ENCODE results near the gene MYZAP. TPM values are rescaled to one million over a fixed set of nuclear protein-coding genes. Genes with fewer than 3 reads are reported as not detected.

Gene MYZAP
- total RNA-seq, 1 experiment from 2014 or later = 0.68 TPM

GRCh38 chr15:57649138-57649537, 57.4 kb downstream of the MYZAP start:
- Mint-ChIP-seq H3K4me3 (no peak overlapping the region), H3K27ac (no peak overlapping the region), H3K4me1 (no peaks in the 10 kb centered on the region), H3K9me3 (no peaks in the 10 kb centered on the region), H3K36me3 (no peaks in the 10 kb centered on the region), H3K27me3 (ENCODE audit: low read depth) (peaks cover 10% of the 10 kb centered on the region; the same call in 1 of the 2 replicates)
- ATAC-seq = no peak
- no peak for DNase-seq (ENCODE audit: low spot score)
- ChIA-PET POLR2A (no interaction called here), CTCF (no interaction called here)
- no peak for TF ChIP-seq SP1 (CRISPR knock-in tag; conservative IDR thresholded peaks at IDR 0.05)
- TF ChIP-seq STAT6 (CRISPR knock-in tag; conservative IDR thresholded peaks at IDR 0.05; ENCODE audit: low read depth) = no peak
- no peak for TF ChIP-seq GRHL2 (CRISPR knock-in tag; IDR thresholded peaks at IDR 0.05; ENCODE audit: insufficient replicate concordance, severe bottlenecking)

GRCh38 chr15:57651445-57651844, 59.7 kb downstream of the MYZAP start:
- Mint-ChIP-seq H3K4me1 (no peaks in the 10 kb centered on the region), H3K9me3 (no peaks in the 10 kb centered on the region), H3K27me3 (ENCODE audit: low read depth) (peaks cover 4% of the 10 kb centered on the region; the same call in 1 of the 2 replicates), H3K27ac (no peak overlapping the region), H3K36me3 (no peaks in the 10 kb centered on the region), H3K4me3 (no peak overlapping the region)
- ATAC-seq (no peak), DNase-seq (ENCODE audit: low spot score) (no peak)
- ChIA-PET CTCF (no interaction called here), POLR2A (no interaction called here)
- TF ChIP-seq ELF4 (CRISPR knock-in tag; IDR thresholded peaks at IDR 0.05; ENCODE audit: low read depth) (no peak), USF1 (CRISPR knock-in tag; IDR thresholded peaks at IDR 0.05) (no peak), PREB (CRISPR knock-in tag; IDR thresholded peaks at IDR 0.05; ENCODE audit: borderline replicate concordance) (no peak), FOXP1 (CRISPR knock-in tag; IDR thresholded peaks at IDR 0.05; ENCODE audit: borderline replicate concordance) (no peak), CREM (CRISPR knock-in tag; IDR thresholded peaks at IDR 0.05) (no peak), USF2 (CRISPR knock-in tag; IDR thresholded peaks at IDR 0.05) (no peak), MAX (CRISPR knock-in tag; IDR thresholded peaks at IDR 0.05) (no peak), IRF2 (CRISPR knock-in tag; IDR thresholded peaks at IDR 0.05; ENCODE audit: borderline replicate concordance, low read depth) (no peak), TP53 (CRISPR knock-in tag; IDR thresholded peaks at IDR 0.05) (no peak), TEAD4 (CRISPR knock-in tag; IDR thresholded peaks at IDR 0.05) (no peak), TCF7 (CRISPR knock-in tag; IDR thresholded peaks at IDR 0.05; ENCODE audit: low read depth) (no peak), ETV6 (CRISPR knock-in tag; IDR thresholded peaks at IDR 0.05) (no peak)

- Mint-ChIP-seq H3K9me3 (no peaks in the 10 kb centered on the region), H3K36me3 (no peaks in the 10 kb centered on the region), H3K27me3 (ENCODE audit: low read depth) (peaks cover 2% of the 10 kb centered on the region; the same call in 1 of the 2 replicates), H3K27ac (no peak overlapping the region), H3K4me3 (no peak overlapping the region), H3K4me1 (no peaks in the 10 kb centered on the region)
- no peak for ATAC-seq
- ChIA-PET CTCF (interaction anchor here (2.2 kb wide), 1 partner anchor 11 kb away, joined by 7 read pairs; no protein-coding TSS in a partner anchor), POLR2A (no interaction called here)
- no peak for DNase-seq (ENCODE audit: low spot score)
- no peak for TF ChIP-seq MLX (CRISPR knock-in tag; IDR thresholded peaks at IDR 0.05)
- TF ChIP-seq HMGXB4 (CRISPR knock-in tag; IDR thresholded peaks at IDR 0.05) = no peak
- TF ChIP-seq AR (CRISPR knock-in tag; IDR thresholded peaks at IDR 0.05) = no peak
- TF ChIP-seq CTCF (IDR thresholded peaks at IDR 0.05) = no peak
These were observed 60.8 kb downstream of the MYZAP start for GRCh38 chr15:57652481-57652880.
